Activated CD8-positive, alpha-beta memory T cell treated with anti-CD3 and anti-CD28 coated beads, Interleukin-2, amount 50 U/mL, for 24 hours (primary cell): Measurements from ENCODE around the gene ARHGDIG.
"Not testable (repeated sequence)": the region's sequence is repeated elsewhere in the genome, so short reads cannot be mapped to it uniquely, and the experiment has no call there.

Source experiments
- DNase-seq: peaks from one replicate; pipeline ENCODE4 v3.0.0-alpha.2; 2020; ENCODE audit errors: extremely low read depth

Gene ARHGDIG

DNA sequence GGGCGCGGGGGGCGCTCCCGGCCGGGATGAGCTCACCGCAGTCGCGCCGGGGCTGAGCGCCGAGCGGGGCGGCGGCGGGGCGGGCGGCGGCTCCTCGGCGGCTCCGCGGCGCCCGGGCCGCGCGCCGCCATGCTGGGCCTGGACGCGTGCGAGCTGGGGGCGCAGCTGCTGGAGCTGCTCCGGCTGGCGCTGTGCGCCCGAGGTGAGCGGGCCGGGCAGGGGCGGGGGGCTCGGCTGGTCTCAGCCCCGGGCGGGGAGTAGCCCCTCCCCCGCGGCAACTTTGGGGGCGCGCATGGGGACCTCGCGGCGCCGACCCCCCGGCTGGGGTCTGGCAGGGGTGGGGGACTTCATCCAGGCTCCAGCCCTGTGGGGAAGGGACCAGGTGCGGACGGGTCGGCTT lies at the start of gene ARHGDIG:
Gene ARHGDIG, plus strand, starts transcription at position 40 of the 400 bp plus-strand sequence. Its CDS starts 90 bp downstream, at position 130.
- no peak for DNase-seq

DNA sequence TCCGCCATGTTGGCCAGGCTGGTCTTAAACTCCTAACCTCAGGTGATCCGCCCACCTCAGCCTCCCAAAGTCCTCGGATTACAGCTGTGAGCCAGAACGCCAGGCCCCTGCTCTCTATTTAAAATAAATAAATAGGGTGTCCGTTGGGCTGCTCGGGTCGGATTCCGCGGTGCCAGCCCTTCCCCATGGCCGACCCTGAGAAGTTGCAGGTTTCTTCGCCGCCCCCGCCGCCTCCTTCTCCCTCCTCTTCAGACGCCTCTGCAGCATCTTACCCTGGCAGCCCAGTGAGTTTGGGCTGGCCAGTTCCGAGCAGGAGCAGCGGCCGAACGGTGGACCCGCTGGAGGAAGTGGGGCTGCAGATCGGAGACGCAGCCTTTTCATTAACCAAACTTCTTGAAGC lies 49.4 kb upstream of the ARHGDIG start:
- no peak for DNase-seq

DNA sequence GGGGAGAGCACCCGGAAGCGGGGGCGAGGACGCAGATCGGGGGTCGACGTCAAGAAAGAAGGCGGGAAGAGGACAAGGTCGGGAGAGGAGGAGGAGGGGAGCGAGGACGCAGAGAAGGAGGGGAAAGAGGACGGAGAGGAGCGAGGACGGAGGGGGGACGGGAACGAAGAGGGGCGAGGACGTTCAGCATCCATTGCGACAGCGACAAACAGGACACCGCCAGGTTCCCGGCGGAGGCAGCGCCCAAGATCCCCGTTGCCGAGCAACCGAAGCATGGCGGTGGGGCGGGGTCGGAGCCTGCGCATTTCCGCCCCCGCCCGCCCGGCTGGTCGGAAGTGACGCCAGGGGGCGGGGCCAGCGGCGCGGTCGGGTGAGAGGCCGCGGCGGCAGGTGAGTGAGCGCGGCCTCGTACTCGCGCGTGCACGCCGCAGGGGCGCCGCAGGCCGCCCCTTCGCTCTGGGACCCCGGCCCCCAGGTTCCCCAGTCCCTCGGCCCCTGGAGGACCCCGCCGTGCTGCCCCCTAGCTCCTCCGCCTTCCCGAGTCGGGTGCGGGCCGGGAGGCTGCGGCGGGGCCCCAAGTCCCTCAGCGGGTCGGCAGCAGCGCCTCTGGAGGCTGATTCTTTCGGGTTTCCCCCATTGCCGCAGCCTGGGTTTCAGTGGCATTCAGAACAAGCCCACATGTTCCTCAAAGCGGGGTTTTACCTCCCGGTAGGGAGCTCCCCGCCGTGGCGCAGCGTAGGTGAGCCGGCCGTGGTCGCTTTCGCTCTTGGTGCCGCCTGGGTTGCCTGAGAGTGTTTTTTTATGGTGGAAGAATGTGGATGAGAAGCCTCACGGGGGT lies 45.7 kb upstream of the ARHGDIG start, which contains the start of gene FAM234A:
Gene FAM234A, plus strand, starts transcription at position 354 of the 838 bp plus-strand sequence. CDS start 19,593 bp downstream, outside the sequence.
- peak; percentile 81 for DNase-seq

DNA sequence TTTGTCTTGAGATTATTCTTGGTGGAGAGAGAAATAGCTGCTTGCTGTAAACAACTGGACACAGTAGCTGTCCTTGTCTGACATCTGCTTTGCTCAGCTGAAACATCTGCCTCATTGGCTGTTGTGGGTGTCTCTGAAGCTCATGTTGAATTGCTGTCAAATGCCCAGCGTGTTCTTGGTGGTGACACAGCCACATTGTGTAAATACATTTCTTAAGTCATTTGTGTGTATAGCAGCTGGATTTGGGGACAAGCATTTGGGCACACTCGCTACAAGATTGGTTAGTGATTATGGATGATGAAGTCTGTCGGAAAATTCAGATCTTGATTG lies 40.5 kb upstream of the ARHGDIG start:
- no peak for DNase-seq

DNA sequence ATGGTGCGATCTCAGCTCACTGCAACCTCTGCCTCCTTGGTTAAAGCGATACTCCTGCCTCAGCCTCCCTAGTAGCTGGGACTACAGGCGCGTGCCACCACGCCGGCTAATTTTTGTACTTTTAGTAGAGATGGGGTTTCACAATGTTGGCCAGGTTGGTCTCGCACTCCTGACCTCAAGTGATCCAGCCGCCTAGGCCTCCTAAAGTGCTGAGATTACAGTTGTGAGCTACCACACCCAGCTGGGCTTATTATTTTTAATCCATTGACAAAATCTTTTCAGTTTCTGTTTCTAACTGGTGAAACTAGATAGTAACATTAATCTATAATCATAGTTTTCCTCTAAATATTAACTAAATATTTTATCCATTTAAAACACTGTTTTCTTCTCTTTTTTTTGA lies 39.8 kb upstream of the ARHGDIG start:
- no peak for DNase-seq

DNA sequence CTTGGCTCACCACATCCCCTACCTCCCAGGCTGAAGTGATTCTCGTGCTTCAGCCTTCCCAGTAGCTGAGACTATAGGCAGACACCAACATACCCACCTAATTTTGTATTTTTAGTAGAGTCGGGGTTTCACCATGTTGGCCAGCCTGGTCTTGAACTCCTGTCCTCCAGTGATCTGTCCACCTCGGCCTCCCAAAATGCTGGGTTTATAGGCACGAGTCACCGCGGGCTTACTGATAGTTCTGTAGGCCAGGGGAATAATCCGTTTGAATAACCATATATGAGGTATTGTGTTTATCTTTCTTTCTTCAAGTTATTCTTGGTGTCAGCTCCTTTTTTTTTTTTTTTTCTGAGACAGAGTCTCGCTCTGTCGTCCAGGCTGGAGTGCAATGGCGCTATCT lies 38.1 kb upstream of the ARHGDIG start:
- no peak for DNase-seq

DNA sequence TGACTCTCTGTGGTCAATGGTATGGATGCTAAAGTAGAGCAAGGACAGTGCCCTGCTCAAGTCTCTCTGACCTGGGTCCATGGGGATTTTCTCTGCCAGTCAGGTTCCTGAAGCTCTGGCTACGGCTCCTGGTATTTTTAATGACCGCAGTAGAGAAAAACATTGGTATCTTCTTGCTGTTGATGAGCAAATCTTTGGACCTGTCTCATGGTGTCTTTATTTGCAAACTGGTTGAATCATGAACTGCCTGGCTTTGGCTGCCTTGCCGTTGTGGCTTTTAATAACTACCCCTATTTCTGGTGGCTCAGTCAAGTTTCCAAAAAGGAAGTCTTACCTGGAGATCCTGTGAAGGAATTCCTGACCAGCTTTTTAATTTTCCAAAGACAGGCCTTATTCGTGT lies 37.0 kb upstream of the ARHGDIG start:
- DNase-seq = no peak

DNA sequence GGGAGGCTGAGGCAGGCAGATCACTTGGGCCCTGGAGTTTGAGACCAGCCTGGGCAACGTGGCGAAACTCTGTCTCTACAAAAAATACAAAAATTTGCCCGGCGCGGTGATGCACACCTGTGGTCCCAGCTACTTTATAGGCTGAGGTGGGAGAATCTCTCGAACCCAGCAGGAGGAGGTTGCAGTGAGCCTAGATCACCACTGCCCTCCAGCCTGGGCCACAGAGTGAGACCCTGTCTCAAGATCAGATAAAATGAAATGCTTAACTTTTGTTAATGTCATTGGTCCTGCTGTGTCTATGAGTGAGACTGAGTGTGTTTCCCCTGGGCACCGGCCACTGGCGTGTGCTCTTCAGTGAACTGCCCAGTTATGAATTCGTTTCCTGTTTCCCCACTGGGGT lies 35.3 kb upstream of the ARHGDIG start:
- no peak for DNase-seq

DNA sequence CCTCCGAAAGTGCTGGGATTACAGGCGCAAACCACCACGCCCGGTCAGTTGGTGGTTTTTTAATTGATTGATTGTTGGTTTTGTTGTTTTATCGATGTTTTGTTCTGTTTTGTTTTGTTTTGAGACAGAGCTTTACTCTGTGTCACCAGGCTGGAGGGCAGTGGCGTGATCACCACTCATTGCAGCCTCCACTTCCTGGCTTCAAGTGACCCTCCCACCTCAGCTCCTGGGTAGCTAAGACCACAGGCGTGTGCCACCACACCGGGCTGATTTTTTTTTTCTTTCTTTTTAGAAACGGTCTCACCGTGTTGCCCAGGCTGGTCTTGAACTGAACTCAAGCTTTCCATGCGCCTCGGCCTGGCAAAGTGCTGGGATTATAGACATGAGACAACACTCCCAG lies 33.4 kb upstream of the ARHGDIG start:
- DNase-seq = no peak

DNA sequence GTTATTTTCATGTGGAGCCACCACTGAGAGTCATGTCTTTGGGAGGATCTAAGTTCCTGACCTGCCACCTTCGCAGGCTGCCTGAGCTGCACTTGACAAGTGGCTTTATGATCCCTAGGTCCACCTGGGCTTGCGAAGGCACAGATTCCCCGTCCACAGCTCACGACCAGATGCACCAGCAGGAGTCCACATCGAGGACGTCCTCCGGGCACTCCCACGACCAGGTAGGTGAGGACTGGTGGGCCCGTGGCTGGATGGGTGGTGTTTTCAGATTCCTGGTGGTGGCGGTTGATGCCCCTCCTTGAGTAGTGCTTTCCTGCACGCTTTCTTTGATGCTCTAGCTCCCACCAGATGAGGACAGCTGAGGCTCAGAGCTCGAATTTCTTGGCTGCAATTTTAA lies 31.0 kb upstream of the ARHGDIG start:
- no peak for DNase-seq

DNA sequence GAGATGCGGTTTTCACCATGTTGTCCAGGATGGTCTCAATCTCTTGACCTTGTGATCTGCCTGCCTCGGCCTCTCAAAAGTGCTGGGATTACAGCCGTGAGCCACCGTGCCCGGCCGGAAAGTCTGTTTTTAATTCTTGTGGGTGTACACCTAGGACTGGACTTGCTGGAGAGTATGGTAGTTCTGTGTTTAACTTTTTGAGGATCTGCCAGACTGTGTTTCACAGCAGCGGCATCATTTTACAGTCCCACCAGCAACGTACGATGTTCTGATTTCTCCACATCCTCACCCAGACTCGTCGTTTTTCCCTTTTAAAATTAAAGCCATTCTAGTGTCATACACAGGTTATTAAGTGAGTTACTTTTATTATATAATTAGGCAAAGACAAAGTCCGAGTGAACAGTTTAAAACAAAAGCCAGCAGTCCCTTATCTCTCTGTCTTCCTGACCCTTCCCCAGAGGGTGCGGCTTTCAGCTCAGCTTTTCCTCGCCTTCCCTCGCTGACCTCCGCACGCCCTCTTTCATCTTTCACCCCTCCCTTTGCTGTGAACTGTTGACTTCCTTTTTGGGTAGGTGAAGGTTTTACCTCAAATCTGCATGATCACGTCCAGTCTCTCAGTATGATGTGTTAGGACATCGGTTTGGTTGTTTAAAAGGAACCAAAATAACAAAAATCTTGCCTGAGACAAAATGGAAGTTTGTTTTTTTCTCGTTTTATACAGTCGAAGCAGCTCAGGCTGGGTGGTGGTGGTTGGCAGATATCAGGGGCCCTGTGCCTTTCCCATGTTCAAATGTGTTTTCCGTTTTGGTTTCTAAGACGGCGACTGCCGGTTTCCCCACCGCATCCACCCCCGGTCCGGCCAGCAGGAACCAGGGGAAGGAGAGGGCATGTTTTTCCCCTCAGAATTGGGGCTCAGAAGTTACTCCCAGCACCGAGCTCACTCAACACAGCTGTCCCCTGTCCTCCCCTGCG lies 27.7 kb upstream of the ARHGDIG start:
- DNase-seq = no peak

DNA sequence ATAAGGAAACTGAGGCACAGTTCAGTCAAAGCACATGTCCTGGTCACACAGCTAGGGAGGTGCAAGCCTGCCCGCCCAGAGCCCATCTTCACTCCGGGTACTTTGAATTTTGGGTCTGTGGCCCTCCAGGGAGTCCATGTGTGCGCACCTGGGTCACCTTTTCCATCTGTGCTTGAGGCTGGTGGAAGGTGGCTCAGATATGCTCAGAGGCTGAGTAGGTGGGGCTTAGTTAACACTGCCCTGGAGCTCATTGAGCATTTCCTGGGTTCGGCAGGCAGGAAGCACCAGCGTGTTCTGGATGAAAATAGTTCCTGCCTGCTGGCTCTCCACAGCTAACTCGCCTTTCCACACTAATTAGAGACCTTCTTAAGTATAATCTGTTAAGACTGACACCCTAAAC lies 26.6 kb upstream of the ARHGDIG start:
- no peak for DNase-seq

DNA sequence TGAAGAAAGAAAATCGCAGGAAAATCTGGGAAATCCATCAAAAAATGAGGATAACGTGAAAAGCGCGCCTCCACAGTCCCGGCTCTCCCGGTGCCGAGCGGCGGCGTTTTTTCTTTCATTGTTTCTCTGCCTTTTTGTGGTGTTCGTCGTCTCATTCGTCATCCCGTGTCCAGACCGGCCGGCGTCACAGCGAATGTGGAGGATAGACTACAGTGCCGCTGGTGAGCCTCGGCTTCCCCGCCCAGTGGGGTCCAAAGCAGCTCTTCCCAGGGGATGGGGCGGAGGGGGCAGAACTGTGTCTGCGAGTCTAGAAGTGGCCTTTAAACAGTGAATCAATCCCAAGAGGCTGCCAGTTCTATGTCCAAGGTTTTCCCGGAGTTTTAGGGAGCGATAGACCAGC lies 25.9 kb upstream of the ARHGDIG start:
- no peak for DNase-seq

DNA sequence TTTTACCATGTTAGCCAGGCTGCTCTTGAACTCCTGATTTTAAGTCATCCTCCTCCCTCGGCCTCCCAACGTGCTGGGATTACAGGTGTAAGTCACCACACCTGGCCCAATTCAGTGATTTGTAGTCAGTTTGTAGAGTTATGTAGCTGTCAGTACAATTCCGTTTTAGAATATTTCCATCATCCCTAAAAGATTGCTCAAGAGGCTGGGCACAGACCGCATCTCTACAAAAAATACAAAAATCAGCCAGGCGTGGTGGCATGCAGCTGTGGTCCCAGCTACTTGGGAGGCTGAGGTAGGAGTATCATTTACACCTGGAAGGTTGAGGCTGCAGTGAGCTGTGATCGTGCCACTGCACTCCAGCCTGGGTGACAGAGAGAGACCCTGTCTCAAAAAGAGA lies 25.2 kb upstream of the ARHGDIG start:
- no peak for DNase-seq

DNA sequence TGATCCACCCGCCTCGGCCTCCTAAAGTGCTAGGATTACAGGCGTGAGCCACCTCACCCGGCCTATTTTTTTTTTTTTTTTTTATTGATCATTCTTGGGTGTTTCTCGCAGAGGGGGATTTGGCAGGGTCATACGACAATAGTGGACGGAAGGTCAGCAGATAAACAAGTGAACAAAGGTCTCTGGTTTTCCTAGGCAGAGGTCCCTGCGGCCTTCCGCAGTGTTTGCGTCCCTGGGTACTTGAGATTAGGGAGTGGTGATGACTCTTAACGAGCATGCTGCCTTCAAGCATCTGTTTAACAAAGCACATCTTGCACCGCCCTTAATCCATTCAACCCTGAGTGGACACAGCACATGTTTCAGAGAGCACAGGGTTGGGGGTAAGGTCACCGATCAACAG lies 22.3 kb upstream of the ARHGDIG start:
- not testable (repeated sequence) for DNase-seq

DNA sequence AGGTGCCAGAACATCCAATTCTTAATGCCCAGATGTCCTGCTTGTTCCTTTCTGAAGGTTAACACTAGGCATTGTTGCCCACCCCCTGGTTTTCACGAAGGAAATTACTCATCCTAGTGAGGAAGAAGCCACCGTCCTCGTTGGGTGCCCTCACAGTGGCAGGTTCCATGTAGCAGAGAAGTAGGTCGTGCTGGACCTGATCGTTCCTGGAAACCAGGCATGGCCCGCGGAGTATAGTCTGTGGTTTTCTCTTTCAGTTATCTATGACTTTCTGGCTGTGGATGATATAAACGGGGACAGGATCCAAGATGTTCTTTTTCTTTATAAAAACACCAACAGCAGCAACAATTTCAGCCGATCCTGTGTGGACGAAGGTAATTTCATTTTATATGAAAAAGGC lies 21.2 kb upstream of the ARHGDIG start:
- DNase-seq = no peak

DNA sequence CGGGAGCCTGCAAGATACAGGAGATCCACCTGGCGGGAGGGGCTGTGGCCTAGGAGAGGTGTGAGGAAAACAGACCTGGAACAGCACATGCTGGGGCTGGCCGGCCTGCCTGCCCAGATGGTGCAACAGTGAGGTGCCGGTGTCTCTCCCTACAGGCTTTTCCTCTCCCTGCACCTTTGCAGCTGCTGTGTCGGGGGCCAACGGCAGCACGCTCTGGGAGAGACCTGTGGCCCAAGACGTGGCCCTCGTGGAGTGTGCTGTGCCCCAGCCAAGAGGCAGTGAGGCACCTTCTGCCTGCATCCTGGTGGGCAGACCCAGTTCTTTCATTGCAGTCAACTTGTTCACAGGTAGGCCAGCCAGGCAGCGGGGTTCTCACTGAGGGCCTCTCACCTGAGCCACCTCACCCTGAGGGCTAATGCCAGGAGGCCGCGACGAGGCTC lies 20.6 kb upstream of the ARHGDIG start:
- DNase-seq = no peak

DNA sequence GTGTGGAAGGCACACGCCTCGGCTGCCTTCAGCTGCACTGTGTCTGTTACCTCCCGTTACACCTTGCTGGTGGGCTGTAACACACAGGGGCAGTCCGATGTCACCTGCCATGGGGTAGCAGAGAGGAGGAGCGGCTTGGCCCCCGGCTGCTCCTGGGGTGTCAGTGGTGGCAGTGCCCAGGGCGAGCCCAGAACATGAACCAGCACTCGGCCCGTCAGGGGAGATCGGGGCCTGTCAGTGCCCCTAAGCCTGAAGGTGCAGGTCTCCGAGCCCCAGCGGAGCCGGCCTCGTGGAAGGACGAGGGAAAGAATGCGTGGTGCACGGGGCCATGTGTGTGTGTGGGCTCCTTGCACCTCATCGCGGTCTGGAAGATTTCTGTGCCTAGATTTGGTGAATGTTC lies 20.1 kb upstream of the ARHGDIG start:
- DNase-seq = no peak

DNA sequence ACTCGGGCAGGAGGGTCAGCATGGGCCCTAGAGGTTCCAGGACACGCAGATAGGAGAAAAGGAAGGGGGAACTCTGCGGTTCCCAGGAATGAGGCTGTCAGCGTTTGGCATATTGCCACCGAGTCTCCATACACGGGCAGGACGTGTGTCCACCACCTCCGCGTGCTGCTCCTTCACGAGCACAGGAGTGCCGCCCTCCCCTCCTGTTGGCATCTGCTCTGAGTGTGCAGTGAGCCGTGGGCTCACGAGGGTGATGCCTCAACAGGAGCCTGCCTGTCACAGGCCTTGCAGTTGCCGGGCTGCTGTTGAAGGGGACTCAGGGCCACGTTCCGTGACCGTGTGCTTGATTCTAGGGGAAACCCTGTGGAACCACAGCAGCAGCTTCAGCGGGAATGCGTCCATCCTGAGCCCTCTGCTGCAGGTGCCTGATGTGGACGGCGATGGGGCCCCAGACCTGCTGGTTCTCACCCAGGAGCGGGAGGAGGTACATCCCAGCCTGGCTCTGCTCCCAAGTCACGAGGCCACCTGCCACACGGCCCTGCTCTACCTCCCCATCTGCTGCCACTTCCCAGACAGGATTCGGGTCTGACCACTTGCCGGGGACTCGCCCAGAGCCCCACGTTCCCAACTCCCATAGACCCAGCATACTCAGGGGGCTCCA lies 19.2 kb upstream of the ARHGDIG start:
- no peak for DNase-seq

DNA sequence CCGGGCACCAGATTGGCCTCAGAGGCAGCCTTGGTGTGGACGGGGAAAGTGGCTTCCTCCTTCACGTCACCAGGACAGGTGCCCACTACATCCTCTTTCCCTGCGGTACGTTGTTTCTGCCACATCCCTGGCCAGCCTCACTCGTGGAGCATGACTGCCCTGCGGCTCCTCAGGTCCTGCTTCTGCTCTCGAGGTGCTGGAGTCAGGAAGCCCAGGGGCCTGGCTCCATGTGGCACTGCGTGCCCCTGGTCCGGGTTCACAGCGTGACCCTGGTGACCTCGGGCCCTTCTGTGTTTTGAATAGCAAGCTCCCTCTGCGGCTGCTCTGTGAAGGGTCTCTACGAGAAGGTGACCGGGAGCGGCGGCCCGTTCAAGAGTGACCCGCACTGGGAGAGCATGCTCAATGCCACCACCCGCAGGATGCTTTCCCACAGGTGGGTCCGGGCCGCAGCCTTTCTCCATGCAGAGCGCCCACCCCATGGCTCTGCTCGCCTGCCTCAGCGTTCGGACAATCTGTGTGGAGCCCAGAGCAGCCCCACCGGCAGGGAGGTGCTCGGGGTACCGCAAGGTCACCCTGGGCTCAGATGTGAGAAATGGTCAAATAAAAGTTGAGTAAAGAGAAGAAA lies 18.2 kb upstream of the ARHGDIG start:
- no peak for DNase-seq

DNA sequence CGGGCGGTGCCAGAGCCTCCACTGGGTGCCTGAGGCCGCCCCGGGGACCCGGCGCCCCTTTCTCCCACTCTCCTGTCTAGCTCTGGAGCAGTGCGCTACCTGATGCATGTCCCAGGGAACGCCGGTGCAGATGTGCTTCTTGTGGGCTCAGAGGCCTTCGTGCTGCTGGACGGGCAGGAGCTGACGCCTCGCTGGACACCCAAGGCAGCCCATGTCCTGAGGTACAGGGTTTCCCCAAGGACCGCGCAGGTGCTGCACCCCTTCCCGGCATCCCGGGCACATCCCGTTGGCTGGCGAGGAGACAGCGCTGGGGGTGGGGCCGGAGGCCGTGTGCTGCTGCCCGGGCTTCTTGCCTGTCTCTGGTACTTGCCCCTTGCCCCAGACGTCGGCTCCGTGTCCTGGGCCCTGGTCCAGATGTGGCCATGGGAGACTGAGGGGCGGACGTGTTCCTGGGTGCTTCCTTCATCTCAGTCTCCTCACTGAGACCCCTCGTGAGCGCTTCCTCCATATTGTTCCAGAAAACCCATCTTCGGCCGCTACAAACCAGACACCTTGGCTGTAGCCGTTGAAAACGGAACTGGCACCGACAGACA lies 17.1 kb upstream of the ARHGDIG start:
- no peak for DNase-seq
